HK-2 (cell line): ENCODE data around the gene POLK.
"Not testable (repeated sequence)": the region's sequence is repeated elsewhere in the genome, so short reads cannot be mapped to it uniquely, and the experiment has no call there.

Source experiments
- DNase-seq: peaks from one replicate; pipeline ENCODE4 v3.0.0-alpha.2; 2018; ENCODE audit not compliant: unreplicated experiment

Gene POLK

GRCh38 chr5:75511435-75512382 is at the start of gene POLK, which contains the start of gene CERT1:
POLK (plus strand) TSS chr5:75511891.
CERT1 (minus strand) TSS chr5:75511629; CDS start chr5:75511207, 422 bp downstream.
- DNase-seq = peak; percentile 94

GRCh38 chr5:75463726-75464125 is 48.0 kb upstream of the POLK start:
- DNase-seq = no peak

GRCh38 chr5:75465480-75465879 is 46.2 kb upstream of the POLK start:
- no peak for DNase-seq

- DNase-seq = no peak
Observed at GRCh38 chr5:75466006-75466716, 45.5 kb upstream of the POLK start.

- DNase-seq = no peak
Observed at GRCh38 chr5:75468593-75468992, 43.1 kb upstream of the POLK start.

GRCh38 chr5:75469017-75469416 is 42.7 kb upstream of the POLK start:
- no peak for DNase-seq

- no peak for DNase-seq
Observed at GRCh38 chr5:75471193-75471592, 40.5 kb upstream of the POLK start.

- DNase-seq = no peak
Observed at GRCh38 chr5:75472973-75473372, 38.7 kb upstream of the POLK start.

- DNase-seq = no peak
Observed at GRCh38 chr5:75473463-75473862, 38.2 kb upstream of the POLK start.

- DNase-seq = no peak
Observed at GRCh38 chr5:75475364-75475763, 36.3 kb upstream of the POLK start.

- no peak for DNase-seq
Observed at GRCh38 chr5:75481024-75481423, 30.7 kb upstream of the POLK start.

GRCh38 chr5:75482482-75482881 is 29.2 kb upstream of the POLK start:
- no peak for DNase-seq

- no peak for DNase-seq
Observed at GRCh38 chr5:75484605-75485004, 27.1 kb upstream of the POLK start.

- not testable (repeated sequence) for DNase-seq
Observed at GRCh38 chr5:75489847-75490246, 21.8 kb upstream of the POLK start.

- no peak for DNase-seq
Observed at GRCh38 chr5:75491621-75492020, 20.1 kb upstream of the POLK start.

GRCh38 chr5:75496026-75496425 is 15.7 kb upstream of the POLK start:
- DNase-seq = no peak

GRCh38 chr5:75498208-75498777 is 13.4 kb upstream of the POLK start:
- no peak for DNase-seq

GRCh38 chr5:75498875-75499274 is 12.8 kb upstream of the POLK start:
- not testable (repeated sequence) for DNase-seq

- not testable (repeated sequence) for DNase-seq
Observed at GRCh38 chr5:75505112-75505511, 6.6 kb upstream of the POLK start.

- no peak for DNase-seq
Observed at GRCh38 chr5:75507841-75508240, 3.9 kb upstream of the POLK start.

- no peak for DNase-seq
Observed at GRCh38 chr5:75509546-75509945, 2.1 kb upstream of the POLK start.

- no peak for DNase-seq
Observed at GRCh38 chr5:75509956-75510355, 1.7 kb upstream of the POLK start.
